Activated naive CD4-positive, alpha-beta T cell treated with anti-CD3 and anti-CD28 coated beads, Interleukin-2, amount 50 U/mL, for 24 hours (primary cell): ENCODE measurements around the gene CREBZF.
A peak's percentile ranks its signal among the peaks of the same experiment; 100 is the strongest.
"Not testable (repeated sequence)": the region's sequence is repeated elsewhere in the genome, so short reads cannot be mapped to it uniquely, and the experiment has no call there.

Experiments used
- H3K27ac Mint-ChIP-seq: one replicate; pipeline ENCODE4 v1.8.0; 2021; ENCODE audit warnings: mild to moderate bottlenecking, mixed read lengths
- H3K27me3 Mint-ChIP-seq: one replicate; pipeline ENCODE4 v1.8.0; 2021; ENCODE audit warnings: mixed read lengths
- H3K36me3 Mint-ChIP-seq: one replicate; pipeline ENCODE4 v1.8.0; 2021; ENCODE audit warnings: mixed read lengths
- H3K4me1 Mint-ChIP-seq: one replicate; pipeline ENCODE4 v1.8.0; 2021; ENCODE audit warnings: mixed read lengths
- H3K4me3 Mint-ChIP-seq: one replicate; pipeline ENCODE4 v1.8.0; 2021; ENCODE audit warnings: mild to moderate bottlenecking, mixed read lengths
- H3K9me3 Mint-ChIP-seq: one replicate; pipeline ENCODE4 v1.8.0; 2021; ENCODE audit warnings: mixed read lengths

Gene CREBZF

GRCh38 chr11:85682330-85683305 is 17.7 kb upstream of the CREBZF start:
- H3K9me3 Mint-ChIP-seq, result no peaks in the 10 kb centered on the region
- H3K4me3 Mint-ChIP-seq, result peak overlapping the region; percentile 91
- peaks cover 19% of the 10 kb centered on the region for H3K4me1 Mint-ChIP-seq
- peak overlapping the region; percentile 97 for H3K27ac Mint-ChIP-seq
- H3K36me3 Mint-ChIP-seq, result no peaks in the 10 kb centered on the region
- peaks cover 1% of the 10 kb centered on the region for H3K27me3 Mint-ChIP-seq

GRCh38 chr11:85680897-85681296 is 16.0 kb upstream of the CREBZF start:
- no peaks in the 10 kb centered on the region for H3K36me3 Mint-ChIP-seq

GRCh38 chr11:85679576-85679975 is 14.6 kb upstream of the CREBZF start:
- Mint-ChIP-seq H3K36me3 (no peaks in the 10 kb centered on the region), H3K27me3 (peaks cover 1% of the 10 kb centered on the region), H3K4me1 (peaks cover 19% of the 10 kb centered on the region), H3K9me3 (no peaks in the 10 kb centered on the region), H3K27ac (no peak overlapping the region), H3K4me3 (no peak overlapping the region)

More at GRCh38 chr11:85680897-85681296, 16.0 kb upstream of the CREBZF start:
- Mint-ChIP-seq H3K27me3 (peaks cover 1% of the 10 kb centered on the region), H3K4me1 (peaks cover 19% of the 10 kb centered on the region), H3K9me3 (no peaks in the 10 kb centered on the region), H3K27ac (no peak overlapping the region), H3K4me3 (no peak overlapping the region)

- no peaks in the 10 kb centered on the region for H3K4me1 Mint-ChIP-seq
- H3K4me3 Mint-ChIP-seq, result no peak overlapping the region
- no peak overlapping the region for H3K27ac Mint-ChIP-seq
- H3K9me3 Mint-ChIP-seq, result peaks cover 5% of the 10 kb centered on the region
- H3K27me3 Mint-ChIP-seq, result no peaks in the 10 kb centered on the region
- no peaks in the 10 kb centered on the region for H3K36me3 Mint-ChIP-seq
Observed at GRCh38 chr11:85673393-85673792, 8.5 kb upstream of the CREBZF start.

GRCh38 chr11:85672105-85672902 is 7.4 kb upstream of the CREBZF start:
- Mint-ChIP-seq H3K27me3 (no peaks in the 10 kb centered on the region), H3K4me1 (no peaks in the 10 kb centered on the region), H3K4me3 (no peak overlapping the region), H3K9me3 (peaks cover 5% of the 10 kb centered on the region), H3K27ac (no peak overlapping the region), H3K36me3 (no peaks in the 10 kb centered on the region)

- not testable (repeated sequence) for H3K4me1 Mint-ChIP-seq, H3K9me3 Mint-ChIP-seq, H3K27ac Mint-ChIP-seq, H3K27me3 Mint-ChIP-seq, H3K36me3 Mint-ChIP-seq, H3K4me3 Mint-ChIP-seq
Observed at GRCh38 chr11:85670949-85671663, 6.2 kb upstream of the CREBZF start.

- Mint-ChIP-seq H3K27me3 (no peaks in the 10 kb centered on the region), H3K27ac (no peak overlapping the region), H3K4me3 (no peak overlapping the region), H3K4me1 (peaks cover 13% of the 10 kb centered on the region), H3K36me3 (peaks cover 6% of the 10 kb centered on the region), H3K9me3 (no peaks in the 10 kb centered on the region)
Observed at GRCh38 chr11:85668157-85668556, 3.2 kb upstream of the CREBZF start.

GRCh38 chr11:85666687-85667086 is 1.8 kb upstream of the CREBZF start:
- H3K4me1 Mint-ChIP-seq, result peaks cover 18% of the 10 kb centered on the region
- H3K4me3 Mint-ChIP-seq, result no peak overlapping the region
- H3K27ac Mint-ChIP-seq, result no peak overlapping the region
- no peaks in the 10 kb centered on the region for H3K27me3 Mint-ChIP-seq
- H3K36me3 Mint-ChIP-seq, result peaks cover 7% of the 10 kb centered on the region
- no peaks in the 10 kb centered on the region for H3K9me3 Mint-ChIP-seq

GRCh38 chr11:85665733-85666132 is 804 bp upstream of the CREBZF start:
- Mint-ChIP-seq H3K27ac (peak overlapping the region; percentile 90), H3K9me3 (no peaks in the 10 kb centered on the region), H3K4me1 (peaks cover 26% of the 10 kb centered on the region), H3K27me3 (no peaks in the 10 kb centered on the region), H3K36me3 (peaks cover 14% of the 10 kb centered on the region), H3K4me3 (peak overlapping the region; percentile 99)

GRCh38 chr11:85663753-85664614 is 945 bp downstream of the CREBZF start:
- H3K4me3 Mint-ChIP-seq, result peak overlapping the region; percentile 99
- peaks cover 44% of the 10 kb centered on the region for H3K4me1 Mint-ChIP-seq
- H3K27ac Mint-ChIP-seq, result peak overlapping the region; percentile 99
- H3K27me3 Mint-ChIP-seq, result no peaks in the 10 kb centered on the region
- peaks cover 19% of the 10 kb centered on the region for H3K36me3 Mint-ChIP-seq
- no peaks in the 10 kb centered on the region for H3K9me3 Mint-ChIP-seq

- peaks cover 51% of the 10 kb centered on the region for H3K4me1 Mint-ChIP-seq
- H3K27me3 Mint-ChIP-seq, result no peaks in the 10 kb centered on the region
- peak overlapping the region; percentile 99 for H3K4me3 Mint-ChIP-seq
- H3K9me3 Mint-ChIP-seq, result no peaks in the 10 kb centered on the region
- H3K36me3 Mint-ChIP-seq, result peaks cover 19% of the 10 kb centered on the region
- H3K27ac Mint-ChIP-seq, result peak overlapping the region; percentile 99
Observed at GRCh38 chr11:85663080-85663752, 1.7 kb downstream of the CREBZF start.

GRCh38 chr11:85661972-85662664 is 2.8 kb downstream of the CREBZF start:
- peak overlapping the region; percentile 99 for H3K4me3 Mint-ChIP-seq
- H3K9me3 Mint-ChIP-seq, result no peaks in the 10 kb centered on the region
- no peaks in the 10 kb centered on the region for H3K27me3 Mint-ChIP-seq
- H3K36me3 Mint-ChIP-seq, result peaks cover 20% of the 10 kb centered on the region
- peaks cover 60% of the 10 kb centered on the region for H3K4me1 Mint-ChIP-seq
- H3K27ac Mint-ChIP-seq, result no peak overlapping the region

- H3K4me3 Mint-ChIP-seq, result no peak overlapping the region
- no peaks in the 10 kb centered on the region for H3K9me3 Mint-ChIP-seq
- no peak overlapping the region for H3K27ac Mint-ChIP-seq
- H3K36me3 Mint-ChIP-seq, result peaks cover 16% of the 10 kb centered on the region
- H3K4me1 Mint-ChIP-seq, result peaks cover 61% of the 10 kb centered on the region
- H3K27me3 Mint-ChIP-seq, result no peaks in the 10 kb centered on the region
Observed at GRCh38 chr11:85658180-85658579, 6.7 kb downstream of the CREBZF start.

- Mint-ChIP-seq H3K27ac (peak overlapping the region; percentile 90), H3K4me3 (no peak overlapping the region), H3K27me3 (no peaks in the 10 kb centered on the region), H3K4me1 (peaks cover 66% of the 10 kb centered on the region), H3K36me3 (peaks cover 18% of the 10 kb centered on the region), H3K9me3 (no peaks in the 10 kb centered on the region)
Observed at GRCh38 chr11:85656777-85657176, 8.2 kb downstream of the CREBZF start.
